ENCODE data around the gene MRPS12.
"Not testable (repeated sequence)": the region's sequence is repeated elsewhere in the genome, so short reads cannot be mapped to it uniquely, and the experiment has no call there.

MRPS12 gene

DNA sequence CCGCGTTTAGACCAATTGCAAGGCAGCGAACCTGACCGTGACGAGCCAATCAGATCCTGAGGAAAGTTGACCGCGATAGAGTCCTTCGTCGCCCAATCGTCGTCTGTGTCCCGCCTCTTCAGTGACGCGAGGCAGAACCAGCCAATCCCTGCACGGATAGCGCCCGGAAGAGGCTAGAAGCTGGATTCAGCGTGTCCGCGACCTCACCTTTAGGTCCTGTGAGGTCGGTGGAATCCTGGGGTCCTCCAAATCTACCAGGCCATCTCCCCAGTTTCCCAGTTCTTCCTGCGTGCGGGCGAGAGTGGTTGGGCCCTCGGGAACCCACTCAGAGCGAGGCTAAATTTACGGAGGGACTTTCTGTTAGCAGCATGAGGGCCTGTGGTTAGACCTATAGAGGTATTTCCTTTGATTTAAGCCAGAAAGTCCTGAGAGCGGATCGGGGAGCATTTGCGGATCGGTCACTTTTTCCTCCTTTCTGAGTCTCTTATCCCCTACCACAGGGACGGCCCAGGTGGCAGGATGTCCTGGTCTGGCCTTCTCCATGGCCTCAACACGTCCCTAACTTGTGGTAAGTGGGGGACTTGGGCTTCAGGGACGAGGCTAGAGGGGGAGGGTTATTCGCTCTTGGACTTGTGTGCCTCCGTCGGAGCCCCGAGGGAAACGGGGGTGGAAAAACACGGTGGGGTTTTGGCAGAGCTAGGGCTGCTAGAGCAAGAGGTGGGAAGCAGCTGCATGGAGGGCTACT is at the start of gene MRPS12:
Gene MRPS12, plus strand, starts transcription at position 169 of the 745 bp plus-strand sequence. Its CDS starts 351 bp downstream, at position 520.
- peak within 1 kb of the TSS; percentile 65 for H3K4me3 ChIP-seq (ENCODE audit: low read depth, low read length)

DNA sequence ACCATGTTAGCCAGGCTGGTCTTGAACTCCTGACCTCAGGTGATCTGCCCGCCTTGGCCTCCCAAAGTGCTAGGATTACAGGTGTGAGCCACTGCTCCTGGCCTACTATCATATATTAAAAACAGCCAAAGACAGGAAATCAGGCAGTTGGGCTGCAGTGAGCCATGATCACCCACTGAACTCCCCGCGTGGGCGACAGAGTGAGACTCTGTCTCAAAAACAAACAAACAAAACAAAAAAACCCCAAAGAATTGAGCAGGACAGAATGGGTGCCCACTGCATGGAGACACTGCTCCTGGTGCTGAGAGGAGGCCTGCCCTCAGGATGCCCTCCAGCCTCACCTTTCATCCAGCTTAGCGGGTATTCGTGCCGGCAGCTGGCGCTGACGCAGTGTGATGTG is 47.5 kb upstream of the MRPS12 start:
- no peak overlapping the region for H3K4me3 ChIP-seq (ENCODE audit: low read depth, low read length)

DNA sequence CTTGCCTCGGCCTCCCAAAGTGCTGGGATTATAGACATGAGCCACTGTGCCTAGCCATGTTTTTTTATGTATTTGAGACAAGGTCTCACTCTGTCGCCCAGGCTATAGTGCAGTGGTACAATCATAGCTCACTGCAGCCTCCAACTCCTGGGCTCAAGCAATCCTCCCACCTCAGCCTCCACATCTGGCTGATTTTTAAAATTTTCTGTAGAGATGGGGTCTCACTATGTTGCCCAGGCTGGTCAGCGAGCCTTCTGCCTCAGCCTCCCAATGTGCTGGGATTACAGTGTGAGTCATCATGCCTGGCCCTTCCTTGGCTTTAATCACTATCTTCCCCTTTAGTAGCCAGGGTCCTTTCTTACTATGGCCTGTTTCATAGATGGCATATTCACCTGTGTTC is 46.1 kb upstream of the MRPS12 start:
- H3K4me3 ChIP-seq (ENCODE audit: low read depth, low read length): not testable (repeated sequence)

DNA sequence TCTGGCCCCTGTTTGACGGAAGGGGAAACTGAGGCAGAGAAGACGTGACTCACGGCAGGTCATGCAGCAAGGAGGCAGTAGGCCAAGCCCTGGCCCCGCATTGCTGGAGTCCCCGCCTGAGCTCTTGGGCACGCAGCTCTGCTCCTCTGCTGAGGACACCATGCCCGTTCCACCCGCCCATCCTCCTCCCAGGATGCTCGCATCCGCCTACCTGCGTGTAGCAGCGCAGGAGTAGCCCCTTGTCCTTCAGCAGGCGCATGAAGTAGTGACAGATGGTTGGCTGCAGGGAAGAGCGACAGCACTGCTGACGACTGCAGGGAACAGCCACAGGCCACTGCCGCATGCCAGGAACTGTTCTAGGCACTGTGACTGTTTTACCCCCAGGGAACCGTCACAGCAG is 41.9 kb upstream of the MRPS12 start:
- H3K4me3 ChIP-seq (ENCODE audit: low read depth, low read length): no peak overlapping the region

DNA sequence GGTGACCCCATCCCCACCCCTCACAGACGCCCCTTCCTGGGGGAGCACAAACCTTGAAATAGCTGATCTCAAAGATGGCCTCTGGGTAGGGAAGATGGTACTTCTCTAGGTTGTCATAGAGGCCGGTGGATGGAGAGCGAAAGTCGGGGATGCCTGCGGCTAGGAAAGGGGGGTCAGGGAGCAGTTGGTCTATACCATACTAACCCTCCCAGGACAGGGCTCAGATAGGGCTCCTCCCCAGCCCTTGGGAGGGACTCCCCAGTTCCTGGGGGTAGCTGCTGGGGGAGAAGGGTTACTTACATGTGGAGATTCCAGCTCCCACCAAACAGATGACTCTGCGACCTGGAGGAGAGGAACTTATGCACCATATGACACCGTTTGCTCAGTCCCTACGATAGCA is 40.9 kb upstream of the MRPS12 start:
- no peak overlapping the region for H3K4me3 ChIP-seq (ENCODE audit: low read depth, low read length)

DNA sequence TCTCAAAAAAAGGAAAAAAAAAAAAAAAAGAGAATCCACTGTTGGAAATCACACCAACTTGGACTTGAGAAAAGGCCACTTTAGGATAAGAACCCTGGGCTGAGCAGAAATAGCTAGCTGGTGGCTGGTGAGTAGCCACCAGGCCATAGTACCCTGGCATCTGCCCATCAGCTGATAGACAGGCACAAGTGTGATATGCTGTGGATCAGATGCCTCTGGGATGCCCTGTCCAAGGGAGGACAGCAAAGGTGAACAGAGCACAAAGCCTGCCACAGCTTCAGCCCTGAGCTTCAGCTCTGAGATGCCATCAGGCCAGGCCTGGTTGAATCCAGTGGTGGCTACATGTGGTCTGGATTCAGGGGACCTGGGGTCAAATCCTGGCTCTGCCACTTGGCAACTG is 40.1 kb upstream of the MRPS12 start:
- H3K4me3 ChIP-seq (ENCODE audit: low read depth, low read length): no peak overlapping the region

DNA sequence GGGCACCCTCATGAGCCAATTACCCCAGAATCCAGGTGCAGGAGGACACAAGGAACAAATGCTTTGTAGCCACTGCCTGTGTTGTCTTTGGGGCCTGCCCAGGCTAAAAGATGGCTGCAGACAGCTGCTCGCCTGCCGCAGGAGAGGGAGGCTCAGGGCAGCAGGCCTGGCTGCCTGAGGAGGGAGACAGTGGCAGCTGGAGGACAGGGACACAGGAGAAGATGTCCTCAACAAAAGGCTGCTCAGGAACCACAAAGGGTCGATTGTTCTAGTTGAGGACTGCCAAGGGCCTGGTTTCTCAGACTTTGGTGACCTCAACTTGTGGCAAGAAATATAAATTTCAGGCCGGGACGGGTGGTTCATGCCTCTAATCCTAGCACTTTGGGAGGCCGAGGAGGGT is 39.0 kb upstream of the MRPS12 start:
- H3K4me3 ChIP-seq (ENCODE audit: low read depth, low read length): no peak overlapping the region

DNA sequence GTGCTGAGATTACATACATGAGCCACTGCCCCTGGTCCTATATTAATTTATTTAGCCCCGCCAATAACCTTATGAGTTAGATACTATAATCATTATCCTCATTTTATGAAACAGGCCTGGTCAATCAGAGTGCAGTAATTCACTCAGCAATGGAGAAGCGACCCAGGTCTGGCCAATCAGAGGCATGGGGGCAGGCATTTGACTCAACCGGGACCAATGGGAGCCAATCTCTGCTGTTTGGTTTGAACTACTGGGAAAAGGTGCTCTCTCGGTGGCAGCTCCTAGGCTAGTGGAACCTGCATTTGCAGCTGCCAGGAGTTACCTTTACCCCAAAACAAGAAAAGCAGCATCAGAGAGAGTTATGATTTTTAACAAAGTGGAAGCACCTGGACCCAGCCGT is 37.9 kb upstream of the MRPS12 start:
- H3K4me3 ChIP-seq (ENCODE audit: low read depth, low read length): no peak overlapping the region

DNA sequence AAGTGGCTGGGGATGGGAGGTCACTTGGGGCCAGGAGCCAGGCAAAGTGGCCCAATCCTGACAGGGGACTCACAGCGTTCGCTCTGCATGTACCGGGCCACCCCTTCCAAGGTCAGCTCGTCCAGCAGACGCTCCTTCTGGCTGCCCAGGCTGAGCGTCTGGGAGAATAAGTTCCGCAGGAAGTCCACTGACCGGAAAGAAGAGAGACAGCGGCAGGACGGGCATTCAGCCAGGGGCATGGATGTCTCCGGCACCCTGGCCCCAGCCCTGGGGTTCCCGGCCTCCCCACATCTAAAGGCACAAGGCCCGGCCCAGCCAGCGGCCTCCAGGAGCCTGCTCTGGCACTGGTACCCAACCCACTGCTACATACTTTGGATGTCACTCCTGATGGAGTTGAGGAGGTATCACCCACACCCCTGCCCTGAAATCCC is 37.4 kb upstream of the MRPS12 start:
- H3K4me3 ChIP-seq (ENCODE audit: low read depth, low read length): no peak overlapping the region

DNA sequence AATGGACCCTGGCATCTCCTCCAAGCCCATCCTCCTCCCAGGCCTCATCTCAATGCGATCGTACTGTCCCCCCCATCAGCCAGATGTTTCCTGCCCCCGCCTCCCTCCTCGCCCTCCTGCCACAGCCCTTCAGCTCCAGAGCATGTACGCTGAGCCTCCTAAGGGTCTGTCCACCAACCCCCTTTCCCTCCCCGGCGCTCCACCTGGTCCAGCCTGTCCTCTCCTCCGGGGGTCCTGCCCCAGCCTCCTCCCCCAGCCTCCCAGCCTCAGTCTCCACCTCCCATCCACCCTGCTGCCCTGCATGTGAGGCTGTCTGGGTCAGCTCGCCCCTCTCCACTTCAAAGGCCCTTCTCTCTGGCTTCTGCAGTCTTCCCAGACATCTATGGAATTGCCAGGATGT is 35.8 kb upstream of the MRPS12 start:
- H3K4me3 ChIP-seq (ENCODE audit: low read depth, low read length): no peak overlapping the region

DNA sequence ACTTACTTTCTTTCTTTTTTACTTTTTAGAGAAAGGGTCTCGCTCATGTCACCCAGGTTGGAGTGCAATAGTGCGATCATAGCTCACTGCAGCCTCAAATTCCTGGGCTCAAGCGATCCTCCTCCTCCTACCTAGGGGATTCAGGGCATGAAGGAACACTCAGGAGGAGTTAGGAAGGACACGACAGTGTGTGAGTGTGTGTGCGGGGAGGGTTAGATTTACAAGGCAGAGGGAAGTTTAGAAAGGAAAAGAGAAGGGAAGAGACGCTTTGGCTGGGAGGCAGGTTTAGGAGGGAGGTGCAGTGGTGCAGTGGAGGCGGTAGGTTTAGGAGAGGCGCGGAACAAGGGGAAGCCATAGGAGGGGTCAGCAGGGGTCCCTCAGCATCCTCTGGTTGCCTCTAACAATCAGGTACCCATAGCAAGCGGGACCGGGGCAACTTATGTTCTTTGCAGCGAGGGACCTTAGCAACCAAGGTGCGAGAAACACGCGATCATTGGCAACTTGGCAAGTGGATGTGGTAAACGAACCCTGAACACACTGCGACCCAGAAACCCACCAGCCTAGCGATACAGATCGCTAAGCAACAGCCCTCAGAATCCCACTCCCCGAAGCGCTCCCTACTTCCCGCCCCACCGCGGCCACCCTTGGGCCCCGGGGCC is 31.8 kb upstream of the MRPS12 start:
- peak overlapping the region; percentile 78 for H3K4me3 ChIP-seq (ENCODE audit: low read depth, low read length)

DNA sequence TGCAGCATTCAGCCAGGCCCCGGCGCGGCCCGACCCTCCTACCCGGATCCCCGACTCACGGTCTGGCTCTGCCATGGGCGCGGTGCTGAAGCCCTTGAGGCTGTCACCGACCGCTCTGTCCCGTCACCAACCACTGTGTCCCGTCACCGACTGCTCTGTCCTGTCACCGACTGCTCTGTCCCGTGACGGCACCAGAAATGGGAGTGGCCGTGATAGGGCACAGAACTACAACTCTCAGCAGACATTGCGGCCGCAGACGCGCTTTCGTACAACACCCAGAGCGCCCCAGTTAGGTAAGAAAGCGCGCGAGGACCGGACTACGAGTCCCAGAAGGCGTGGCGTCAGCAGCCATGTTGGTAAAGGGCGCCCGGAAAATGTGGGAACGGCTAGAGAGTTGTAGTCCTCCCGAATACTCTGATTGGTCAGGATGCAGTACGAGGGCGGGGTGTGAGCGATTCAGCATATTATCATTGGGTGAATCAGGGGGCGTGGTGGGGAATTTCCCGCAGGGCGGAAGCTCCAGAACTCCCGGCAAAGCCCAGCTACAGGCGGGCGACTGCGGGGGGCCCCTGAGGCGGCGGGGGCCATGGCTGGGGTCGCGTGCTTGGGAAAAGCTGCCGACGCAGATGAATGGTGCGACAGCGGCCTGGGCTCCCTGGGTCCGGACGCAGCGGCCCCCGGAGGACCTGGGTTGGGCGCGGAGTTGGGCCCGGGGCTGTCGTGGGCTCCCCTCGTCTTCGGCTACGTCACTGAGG is 31.1 kb upstream of the MRPS12 start, which contains the start of the genes NFKBIB and SIRT2:
Gene NFKBIB, plus strand, starts transcription at position 523 of the 755 bp plus-strand sequence. Its CDS starts 64 bp downstream, at position 587.
Gene SIRT2, minus strand, starts transcription at position 172 of the 755 bp plus-strand sequence. Its CDS starts 97 bp downstream, at position 75.
- peak within 1 kb of the TSS; percentile 78 for H3K4me3 ChIP-seq (ENCODE audit: low read depth, low read length)

DNA sequence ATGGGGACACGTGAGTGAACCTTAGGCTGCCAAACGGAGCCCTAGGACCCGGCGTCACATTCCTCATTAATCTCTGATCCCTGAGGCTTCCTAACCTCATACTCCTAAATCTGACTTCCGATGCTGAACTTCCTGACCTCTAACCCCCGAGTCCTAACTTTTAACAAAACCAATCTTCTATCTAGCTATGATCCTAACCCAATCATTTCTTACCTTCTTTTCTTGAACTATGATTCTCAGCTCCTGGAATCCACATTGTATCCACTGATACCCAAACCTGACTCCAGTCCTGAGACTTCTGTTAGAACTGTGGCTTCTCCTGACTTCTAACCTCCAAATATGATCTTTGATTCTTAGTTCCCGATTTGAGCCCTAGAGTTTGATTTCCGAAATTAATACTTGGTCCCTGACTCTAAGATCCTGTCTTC is 30.5 kb upstream of the MRPS12 start:
- H3K4me3 ChIP-seq (ENCODE audit: low read depth, low read length): peak overlapping the region; percentile 78

DNA sequence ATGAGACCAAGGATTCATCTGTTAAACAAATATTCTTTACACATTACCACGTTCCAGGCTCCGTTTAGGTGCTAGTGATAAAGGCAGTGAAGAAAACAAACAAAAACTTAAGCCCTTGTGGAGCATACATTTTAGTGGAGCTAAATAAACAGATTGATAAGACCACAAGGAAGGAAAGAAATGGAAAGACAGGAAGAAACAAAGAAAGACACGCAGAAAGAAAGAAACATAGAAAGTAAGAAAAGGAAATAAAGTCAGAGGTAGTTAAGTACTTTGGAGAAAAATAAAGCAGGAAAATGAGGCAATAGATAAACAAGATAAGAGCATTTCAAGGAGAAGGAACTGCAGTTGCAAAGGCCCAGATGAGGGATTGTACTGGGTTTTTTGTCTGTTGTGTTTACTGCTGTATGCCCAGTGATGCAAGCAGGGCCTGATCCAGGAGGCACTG is 30.0 kb upstream of the MRPS12 start:
- H3K4me3 ChIP-seq (ENCODE audit: low read depth, low read length): peak overlapping the region; percentile 78

DNA sequence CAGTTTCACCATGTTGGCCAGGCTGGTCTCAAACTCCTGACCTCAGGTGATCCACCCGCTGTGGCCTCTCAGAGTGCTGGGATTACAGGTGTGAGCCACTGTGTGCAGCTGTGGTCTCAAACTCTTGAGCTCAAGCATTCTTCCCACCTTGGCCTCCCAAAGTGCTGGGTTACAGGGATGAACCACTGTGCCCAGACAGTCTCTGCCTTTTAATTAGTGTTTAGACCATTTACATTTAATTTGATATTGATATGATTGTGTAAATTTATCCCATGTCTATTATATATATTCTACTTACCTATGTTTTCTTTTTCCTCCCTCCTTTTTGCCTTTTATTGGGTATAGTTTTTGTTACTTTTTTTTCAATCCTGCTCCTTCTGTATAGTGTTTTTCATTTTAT is 29.1 kb upstream of the MRPS12 start:
- no peak overlapping the region for H3K4me3 ChIP-seq (ENCODE audit: low read depth, low read length)

DNA sequence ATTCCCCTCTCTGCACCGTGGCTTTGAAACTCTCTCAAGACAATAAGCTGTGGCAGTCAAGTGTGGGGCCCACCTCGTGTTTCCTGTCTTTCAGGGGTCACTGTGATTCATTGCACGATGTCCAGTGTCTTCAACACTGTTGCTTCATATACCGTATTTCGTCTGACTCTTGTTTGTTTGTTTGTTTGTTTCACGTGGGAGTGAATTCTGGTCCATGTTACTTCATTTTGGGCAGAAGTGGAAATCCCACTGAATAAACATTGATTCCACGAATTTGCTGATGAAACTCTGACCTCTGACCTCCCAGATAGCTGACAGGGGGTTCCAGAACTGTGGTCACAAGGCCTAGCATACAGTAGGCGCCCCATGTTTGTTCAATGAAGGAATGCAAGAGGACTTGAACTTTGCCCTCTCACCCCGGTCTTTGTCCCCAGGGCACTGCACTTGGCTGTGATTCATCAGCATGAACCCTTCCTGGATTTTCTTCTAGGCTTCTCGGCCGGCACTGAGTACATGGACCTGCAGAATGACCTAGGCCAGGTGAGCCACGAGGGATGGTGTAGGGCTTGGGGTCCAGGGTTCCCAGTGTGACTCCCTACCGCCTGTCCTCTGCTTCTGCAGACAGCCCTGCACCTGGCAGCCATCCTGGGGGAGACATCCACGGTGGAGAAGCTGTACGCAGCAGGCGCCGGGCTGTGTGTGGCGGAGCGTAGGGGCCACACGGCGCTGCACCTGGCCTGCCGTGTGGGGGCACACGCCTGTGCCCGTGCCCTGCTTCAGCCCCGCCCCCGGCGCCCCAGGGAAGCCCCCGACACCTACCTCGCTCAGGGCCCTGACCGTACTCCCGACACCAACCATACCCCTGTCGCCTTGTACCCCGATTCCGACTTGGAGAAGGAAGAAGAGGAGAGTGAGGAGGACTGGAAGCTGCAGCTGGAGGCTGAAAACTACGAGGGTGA is 25.9 kb upstream of the MRPS12 start:
- no peak overlapping the region for H3K4me3 ChIP-seq (ENCODE audit: low read depth, low read length)

DNA sequence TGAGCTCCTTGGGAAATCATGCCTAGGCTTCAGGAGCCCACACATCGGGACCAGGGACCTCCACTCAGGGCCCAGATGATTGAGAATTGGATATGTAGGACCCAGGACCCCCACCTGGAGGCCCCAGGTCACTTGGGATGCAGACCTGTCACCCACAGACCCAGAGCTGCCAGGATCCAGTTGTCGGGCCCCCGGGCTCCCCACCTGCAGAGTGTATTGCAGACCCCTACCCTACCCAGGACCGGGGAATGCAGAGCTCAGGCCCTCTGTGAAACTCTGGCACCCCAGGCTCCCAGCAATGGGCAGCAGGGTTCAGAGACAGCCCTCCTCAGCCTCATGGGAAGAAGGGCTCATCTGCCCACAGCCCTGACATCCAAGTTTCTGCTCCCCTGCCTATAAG is 25.1 kb upstream of the MRPS12 start:
- no peak overlapping the region for H3K4me3 ChIP-seq (ENCODE audit: low read depth, low read length)

DNA sequence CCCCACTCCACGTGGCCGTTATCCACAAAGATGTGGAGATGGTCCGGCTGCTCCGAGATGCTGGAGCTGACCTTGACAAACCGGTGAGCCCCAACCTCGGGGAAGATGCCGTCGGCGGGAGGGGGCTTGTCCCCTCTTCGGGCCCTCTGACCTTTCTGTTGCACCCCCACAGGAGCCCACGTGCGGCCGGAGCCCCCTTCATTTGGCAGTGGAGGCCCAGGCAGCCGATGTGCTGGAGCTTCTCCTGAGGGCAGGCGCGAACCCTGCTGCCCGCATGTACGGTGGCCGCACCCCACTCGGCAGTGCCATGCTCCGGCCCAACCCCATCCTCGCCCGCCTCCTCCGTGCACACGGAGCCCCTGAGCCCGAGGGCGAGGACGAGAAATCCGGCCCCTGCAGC is 23.5 kb upstream of the MRPS12 start:
- H3K4me3 ChIP-seq (ENCODE audit: low read depth, low read length): no peak overlapping the region

DNA sequence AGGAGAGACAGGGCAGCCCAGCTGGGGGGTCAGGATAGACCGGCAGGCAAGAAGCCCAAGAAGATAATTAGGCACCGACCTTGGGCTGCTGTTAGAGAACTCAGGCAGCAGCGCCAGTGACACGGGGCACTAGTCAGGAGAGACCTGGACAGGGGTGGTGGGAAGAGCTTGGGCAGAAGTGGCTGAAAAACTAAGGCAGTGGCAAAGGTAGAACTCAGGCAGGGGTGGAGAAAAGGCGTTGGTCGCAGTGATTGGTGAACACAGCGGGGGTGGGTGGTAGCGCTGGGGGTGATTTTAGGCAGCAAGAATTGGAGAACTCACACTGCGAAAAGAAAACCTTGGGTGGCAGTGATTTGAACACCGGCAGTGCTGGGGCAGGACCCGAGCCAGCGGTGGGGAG is 23.1 kb upstream of the MRPS12 start:
- no peak overlapping the region for H3K4me3 ChIP-seq (ENCODE audit: low read depth, low read length)

DNA sequence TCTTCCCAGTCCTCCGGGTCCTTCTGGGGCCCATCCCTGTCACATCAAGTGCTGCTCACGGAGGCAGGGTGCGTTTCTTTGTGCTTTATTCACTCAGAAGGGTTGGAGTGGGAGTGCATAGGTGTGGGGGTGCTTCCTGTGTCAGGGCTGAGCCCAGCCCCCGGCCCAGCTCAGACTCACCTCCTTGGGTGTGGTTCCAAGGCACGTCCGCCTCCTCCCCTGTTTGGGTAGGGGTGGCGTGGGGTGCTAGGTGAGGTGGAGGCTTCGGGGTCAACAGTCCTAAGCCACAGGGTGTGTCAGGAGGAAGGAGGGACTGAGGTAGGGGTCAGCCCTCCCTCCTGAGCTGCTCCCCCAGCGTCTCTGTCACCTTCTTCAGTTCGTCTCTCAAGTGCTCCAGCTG is 21.8 kb upstream of the MRPS12 start:
- no peak overlapping the region for H3K4me3 ChIP-seq (ENCODE audit: low read depth, low read length)
